ENCODE results near the gene IFNAR2.

GRCh38 chr21:33229784-33230544 lies at the start of gene IFNAR2:
- TF ChIP-seq POLR2A (IDR thresholded peaks at IDR 0.05) = peak; percentile 40 to 60
- peak in 1 of 6 experiments; percentile 13 for TF ChIP-seq CTCF (IDR thresholded peaks at IDR 0.05)

Measured in adrenal gland (tissue), 5 donors.